ENCODE data around the gene CNPY3.

The CNPY3 gene

DNA sequence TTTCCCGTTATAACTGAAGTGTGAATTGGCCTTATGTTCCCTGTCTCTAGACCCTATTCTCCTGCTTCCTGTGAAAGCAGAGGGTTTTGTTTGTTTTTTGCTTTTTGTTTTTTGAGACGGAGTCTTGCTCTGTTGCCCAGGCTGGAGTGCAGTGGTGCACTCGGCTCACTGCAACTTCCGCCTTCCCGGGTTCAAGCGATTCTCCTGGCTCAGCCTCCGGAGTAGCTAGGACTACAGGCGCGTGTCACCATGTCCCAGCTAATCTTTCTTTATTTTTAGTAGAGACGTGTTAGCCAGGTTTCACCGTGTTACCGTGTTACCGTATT is 30.6 kb downstream of the CNPY3 start:
- H3K4me3 ChIP-seq (ENCODE audit: low read length), result no peak overlapping the region
- no peak overlapping the region for H2AFZ ChIP-seq (ENCODE audit: low read depth, low read length)
- no peaks in the 10 kb centered on the region for H4K20me1 ChIP-seq (ENCODE audit: insufficient read depth, low read length)

DNA sequence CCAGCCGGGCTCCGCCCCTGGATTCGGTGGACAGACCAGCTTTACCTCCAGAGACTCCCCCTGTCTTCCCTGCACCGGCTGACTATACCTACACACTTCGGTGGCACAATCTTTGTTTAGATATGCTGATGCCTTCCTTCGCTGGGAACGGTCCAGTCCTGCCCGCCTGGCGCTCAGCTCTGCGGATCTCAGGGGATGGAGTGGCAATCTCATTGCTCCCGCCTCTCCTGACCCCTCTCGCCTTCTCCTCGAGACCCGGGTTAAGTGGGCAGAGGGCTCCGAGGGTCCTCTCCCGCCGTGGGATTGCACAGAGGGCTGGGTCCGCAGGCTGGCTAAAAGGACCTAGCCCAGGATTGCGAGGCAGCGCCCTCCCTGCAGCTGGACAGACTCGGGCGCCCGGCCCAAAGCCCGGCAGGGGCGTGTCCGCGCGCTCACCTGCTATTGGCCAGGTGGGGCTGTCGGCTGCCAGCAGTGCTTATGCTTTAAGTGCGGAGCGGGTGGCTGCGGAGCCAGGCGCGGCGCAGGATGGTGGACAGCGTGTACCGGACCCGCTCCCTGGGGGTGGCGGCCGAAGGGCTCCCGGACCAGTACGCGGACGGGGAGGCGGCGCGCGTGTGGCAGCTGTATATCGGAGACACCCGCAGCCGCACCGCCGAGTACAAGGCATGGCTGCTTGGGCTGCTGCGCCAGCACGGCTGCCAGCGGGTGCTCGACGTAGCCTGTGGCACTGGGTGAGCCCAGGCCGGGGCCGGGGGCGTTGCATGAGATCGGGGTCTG is 31.2 kb downstream of the CNPY3 start, which contains the start of gene GNMT:
GNMT (plus strand) TSS at position 512 of the 777 bp plus-strand sequence; CDS start at position 526, 14 bp downstream.
- TF ChIP-seq, protein P1, sequence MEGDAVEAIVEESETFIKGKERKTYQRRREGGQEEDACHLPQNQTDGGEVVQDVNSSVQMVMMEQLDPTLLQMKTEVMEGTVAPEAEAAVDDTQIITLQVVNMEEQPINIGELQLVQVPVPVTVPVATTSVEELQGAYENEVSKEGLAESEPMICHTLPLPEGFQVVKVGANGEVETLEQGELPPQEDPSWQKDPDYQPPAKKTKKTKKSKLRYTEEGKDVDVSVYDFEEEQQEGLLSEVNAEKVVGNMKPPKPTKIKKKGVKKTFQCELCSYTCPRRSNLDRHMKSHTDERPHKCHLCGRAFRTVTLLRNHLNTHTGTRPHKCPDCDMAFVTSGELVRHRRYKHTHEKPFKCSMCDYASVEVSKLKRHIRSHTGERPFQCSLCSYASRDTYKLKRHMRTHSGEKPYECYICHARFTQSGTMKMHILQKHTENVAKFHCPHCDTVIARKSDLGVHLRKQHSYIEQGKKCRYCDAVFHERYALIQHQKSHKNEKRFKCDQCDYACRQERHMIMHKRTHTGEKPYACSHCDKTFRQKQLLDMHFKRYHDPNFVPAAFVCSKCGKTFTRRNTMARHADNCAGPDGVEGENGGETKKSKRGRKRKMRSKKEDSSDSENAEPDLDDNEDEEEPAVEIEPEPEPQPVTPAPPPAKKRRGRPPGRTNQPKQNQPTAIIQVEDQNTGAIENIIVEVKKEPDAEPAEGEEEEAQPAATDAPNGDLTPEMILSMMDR (IDR thresholded peaks at IDR 0.05; ENCODE audit: low read depth, low read length), result no peak
- TF ChIP-seq EZH2phosphoT487 (IDR thresholded peaks at IDR 0.05; ENCODE audit: low read depth), result no peak
- Histone ChIP-seq H2AFZ (ENCODE audit: low read depth, low read length) (no peak within 1 kb of the TSS), H4K20me1 (ENCODE audit: insufficient read depth, low read length) (no peaks in the 10 kb centered on the region), H3K27me3 (ENCODE audit: low read depth, low read length) (no peaks in the 10 kb centered on the region), H3K9ac (ENCODE audit: low read length) (no peak within 1 kb of the TSS), H3K4me2 (ENCODE audit: low read length) (no peak within 1 kb of the TSS), H3K79me2 (ENCODE audit: low read length) (no peaks in the 10 kb centered on the region), H3K4me3 (ENCODE audit: low read length) (no peak within 1 kb of the TSS), H3K9me3 (ENCODE audit: insufficient read depth, low read length) (no peaks in the 10 kb centered on the region), H3K27ac (ENCODE audit: low read length) (no peak within 1 kb of the TSS), H3K4me1 (ENCODE audit: low read length) (no peaks in the 10 kb centered on the region), H3K36me3 (replicated peaks; ENCODE audit: low read depth, low read length) (no peaks in the 10 kb centered on the region)

More for the DNA sequence above, 30.6 kb downstream of the CNPY3 start:
- Histone ChIP-seq H3K4me1 (ENCODE audit: low read length) (no peaks in the 10 kb centered on the region), H3K27me3 (ENCODE audit: low read depth, low read length) (no peaks in the 10 kb centered on the region), H3K9ac (ENCODE audit: low read length) (no peak overlapping the region), H3K9me3 (ENCODE audit: insufficient read depth, low read length) (no peaks in the 10 kb centered on the region), H3K27ac (ENCODE audit: low read length) (no peak overlapping the region), H3K4me2 (ENCODE audit: low read length) (no peak overlapping the region), H3K36me3 (replicated peaks; ENCODE audit: low read depth, low read length) (no peaks in the 10 kb centered on the region), H3K79me2 (ENCODE audit: low read length) (no peaks in the 10 kb centered on the region)
- TF ChIP-seq, protein P1 (IDR thresholded peaks at IDR 0.05; ENCODE audit: low read depth, low read length), result no peak

GRCh38 chr6:42961020-42961470 is 31.8 kb downstream of the CNPY3 start:
- Histone ChIP-seq H3K27ac (ENCODE audit: low read length) (no peak overlapping the region), H3K27me3 (ENCODE audit: low read depth, low read length) (no peaks in the 10 kb centered on the region), H3K79me2 (ENCODE audit: low read length) (no peaks in the 10 kb centered on the region), H3K4me1 (ENCODE audit: low read length) (no peaks in the 10 kb centered on the region), H2AFZ (ENCODE audit: low read depth, low read length) (no peak overlapping the region), H4K20me1 (ENCODE audit: insufficient read depth, low read length) (no peaks in the 10 kb centered on the region), H3K4me3 (ENCODE audit: low read length) (no peak overlapping the region), H3K4me2 (ENCODE audit: low read length) (no peak overlapping the region), H3K9me3 (ENCODE audit: insufficient read depth, low read length) (no peaks in the 10 kb centered on the region), H3K9ac (ENCODE audit: low read length) (no peak overlapping the region), H3K36me3 (replicated peaks; ENCODE audit: low read depth, low read length) (no peaks in the 10 kb centered on the region)
- TF ChIP-seq, protein P1 (IDR thresholded peaks at IDR 0.05; ENCODE audit: low read depth, low read length), result no peak
- no peak for TF ChIP-seq EZH2phosphoT487 (IDR thresholded peaks at IDR 0.05; ENCODE audit: low read depth)

GRCh38 chr6:42962096-42962495 is 32.8 kb downstream of the CNPY3 start:
- no peaks in the 10 kb centered on the region for H3K4me1 ChIP-seq (ENCODE audit: low read length)
- no peak overlapping the region for H3K4me2 ChIP-seq (ENCODE audit: low read length)
- H3K27me3 ChIP-seq (ENCODE audit: low read depth, low read length), result no peaks in the 10 kb centered on the region
- H3K27ac ChIP-seq (ENCODE audit: low read length), result no peak overlapping the region
- H3K9ac ChIP-seq (ENCODE audit: low read length), result no peak overlapping the region
- no peaks in the 10 kb centered on the region for H4K20me1 ChIP-seq (ENCODE audit: insufficient read depth, low read length)
- no peak overlapping the region for H2AFZ ChIP-seq (ENCODE audit: low read depth, low read length)
- no peak for TF ChIP-seq EZH2phosphoT487 (IDR thresholded peaks at IDR 0.05; ENCODE audit: low read depth)
- TF ChIP-seq, protein P1 (IDR thresholded peaks at IDR 0.05; ENCODE audit: low read depth, low read length), result no peak
- no peaks in the 10 kb centered on the region for H3K9me3 ChIP-seq (ENCODE audit: insufficient read depth, low read length)
- no peak overlapping the region for H3K4me3 ChIP-seq (ENCODE audit: low read length)
- no peaks in the 10 kb centered on the region for H3K36me3 ChIP-seq (replicated peaks; ENCODE audit: low read depth, low read length)
- no peaks in the 10 kb centered on the region for H3K79me2 ChIP-seq (ENCODE audit: low read length)

Measured in OCI-LY3 (cell line).